HG03175 (cell line): ENCODE data around the gene LHFPL3.
"Not testable (repeated sequence)": the region's sequence is repeated elsewhere in the genome, so short reads cannot be mapped to it uniquely, and the experiment has no call there.

Experiments used
- ATAC-seq: cut with Tn5 transposase; IDR thresholded peaks from one replicate; pipeline ENCODE4 v1.9.1; 2021; ENCODE audit warnings: mild to moderate bottlenecking, moderate library complexity; ENCODE audit not compliant: unreplicated experiment

The LHFPL3 gene

DNA sequence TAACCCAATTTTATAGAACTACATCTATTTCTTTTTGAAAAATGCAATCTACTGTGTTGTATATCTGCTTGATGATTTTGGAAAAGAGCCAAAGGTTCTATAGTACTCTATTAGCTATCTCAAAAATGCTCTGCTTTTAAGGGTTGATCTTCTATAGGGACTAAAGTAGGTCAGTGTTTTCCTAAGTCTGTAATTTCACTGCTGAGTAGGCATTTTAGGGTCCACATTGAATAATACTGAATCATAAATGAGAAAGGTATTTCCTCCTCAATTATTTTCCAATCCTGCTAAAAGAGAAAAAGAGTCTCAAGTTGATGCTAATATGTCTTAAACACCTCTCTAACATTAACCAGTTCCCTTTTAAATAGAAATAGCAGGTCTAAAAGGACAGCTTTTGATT, 244.2 kb downstream of the LHFPL3 start:
- ATAC-seq, result no peak

DNA sequence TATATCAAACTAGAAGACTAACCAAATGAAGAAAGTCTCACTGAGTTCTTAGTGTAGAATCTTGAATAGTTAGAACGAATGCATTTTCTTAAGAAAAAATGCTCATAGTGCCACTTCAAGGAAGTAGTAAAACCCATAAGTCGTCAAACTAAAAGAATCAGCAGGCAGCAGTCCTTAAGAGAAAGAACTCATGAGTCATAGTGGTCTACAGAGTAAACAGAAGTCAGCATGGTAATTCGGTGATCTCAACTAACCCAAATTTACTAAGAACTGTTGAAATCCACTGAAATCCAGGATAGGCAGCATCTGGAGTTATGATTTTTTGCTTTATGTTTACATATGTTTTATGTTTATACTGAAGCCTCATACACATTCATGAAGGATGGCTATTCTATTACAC, 256.2 kb downstream of the LHFPL3 start:
- no peak for ATAC-seq

DNA sequence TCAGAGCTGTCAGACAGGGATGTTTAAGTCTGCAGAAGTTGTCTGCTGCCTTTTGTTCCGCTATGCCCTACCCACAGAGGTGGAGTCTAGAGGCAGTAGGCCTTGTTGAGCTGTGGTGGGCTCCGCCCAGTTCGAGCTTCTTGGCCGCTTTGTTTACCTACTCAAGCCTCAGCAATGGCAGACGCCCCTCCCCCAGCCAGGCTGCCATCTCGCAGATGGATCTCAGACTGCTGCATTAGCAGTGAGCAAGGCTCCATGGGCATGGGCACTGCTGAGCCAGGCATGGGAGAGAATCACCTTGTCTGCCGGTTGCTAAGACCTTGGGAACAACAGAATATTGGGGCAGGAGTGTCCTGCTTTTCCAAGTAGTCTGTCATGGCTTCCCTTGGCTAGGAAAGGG, 267.2 kb downstream of the LHFPL3 start:
- ATAC-seq, result not testable (repeated sequence)

DNA sequence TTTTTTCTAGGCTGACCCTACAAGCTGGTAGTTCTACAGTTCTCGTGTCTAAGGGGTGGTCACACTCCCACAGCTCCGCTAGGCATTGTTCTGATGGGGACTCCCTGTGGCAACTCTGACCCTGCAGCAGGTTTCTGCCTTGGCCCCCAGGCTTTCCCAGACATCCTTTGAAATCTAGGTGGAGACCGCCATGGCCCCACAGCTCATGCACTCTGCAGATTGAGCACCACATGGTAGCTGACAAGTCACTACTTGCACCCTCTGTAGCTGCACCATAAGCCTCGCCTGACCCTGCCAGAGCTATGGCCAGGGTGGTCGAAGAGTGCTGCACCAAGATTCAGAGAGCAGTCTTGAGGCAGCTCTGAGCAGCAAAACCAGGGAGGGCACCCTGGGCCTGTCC, 275.6 kb downstream of the LHFPL3 start:
- no peak for ATAC-seq

DNA sequence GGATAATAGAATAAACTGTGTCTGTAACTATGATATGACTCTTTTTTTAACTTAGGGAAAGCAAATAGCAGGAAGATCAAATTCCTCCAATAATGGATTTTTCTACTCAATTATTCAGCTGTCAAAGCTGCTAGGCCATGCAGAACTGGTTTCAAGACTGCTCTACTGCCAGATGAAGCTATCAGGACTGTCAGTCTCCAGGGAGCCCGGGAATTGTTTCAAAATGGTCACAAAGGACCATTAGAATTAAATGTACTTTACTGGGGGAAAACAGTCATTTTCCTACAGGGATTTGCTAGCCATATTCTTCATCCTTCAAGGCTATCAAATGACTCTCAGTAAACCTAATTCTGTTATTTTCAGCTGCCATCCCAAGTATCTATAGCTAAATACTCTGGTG, 276.3 kb downstream of the LHFPL3 start:
- ATAC-seq, result no peak

DNA sequence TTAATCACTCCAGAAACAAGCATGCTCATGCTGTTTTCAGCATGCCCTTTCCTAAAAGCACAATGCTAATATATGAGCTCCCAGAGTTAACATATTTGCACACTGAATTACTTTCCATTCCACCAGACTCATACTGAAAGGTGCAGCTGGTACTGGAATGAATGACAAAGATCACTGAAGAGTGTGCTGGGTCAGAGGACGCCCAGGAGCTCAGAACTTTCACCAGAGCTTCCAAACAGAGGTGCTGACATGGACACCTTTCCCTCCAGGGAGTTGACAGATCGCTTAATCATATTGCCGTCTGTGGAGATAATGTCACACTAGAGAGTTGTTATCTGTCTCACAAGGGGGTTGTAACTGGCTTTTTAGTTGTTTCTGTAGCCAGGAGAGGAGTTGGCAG, 292.9 kb downstream of the LHFPL3 start:
- no peak for ATAC-seq

DNA sequence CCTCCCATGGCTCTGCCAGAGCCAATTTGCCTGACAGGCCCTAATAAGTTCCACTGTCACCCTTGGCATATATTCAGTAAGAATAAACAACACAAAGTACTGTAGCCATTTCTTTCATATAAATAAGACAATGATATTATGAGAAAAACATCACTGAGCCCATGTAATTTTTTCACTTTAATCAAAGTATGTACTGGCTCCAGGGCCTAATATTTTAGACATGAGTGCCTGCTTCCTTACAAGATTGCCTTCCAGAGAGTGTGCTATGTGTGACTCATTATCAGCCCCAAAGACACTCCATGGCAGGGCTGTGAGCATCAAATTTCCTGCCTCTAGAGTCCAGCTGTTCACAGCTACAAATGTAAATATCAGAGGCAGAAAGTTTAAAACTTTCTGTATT, 297.6 kb downstream of the LHFPL3 start:
- no peak for ATAC-seq

DNA sequence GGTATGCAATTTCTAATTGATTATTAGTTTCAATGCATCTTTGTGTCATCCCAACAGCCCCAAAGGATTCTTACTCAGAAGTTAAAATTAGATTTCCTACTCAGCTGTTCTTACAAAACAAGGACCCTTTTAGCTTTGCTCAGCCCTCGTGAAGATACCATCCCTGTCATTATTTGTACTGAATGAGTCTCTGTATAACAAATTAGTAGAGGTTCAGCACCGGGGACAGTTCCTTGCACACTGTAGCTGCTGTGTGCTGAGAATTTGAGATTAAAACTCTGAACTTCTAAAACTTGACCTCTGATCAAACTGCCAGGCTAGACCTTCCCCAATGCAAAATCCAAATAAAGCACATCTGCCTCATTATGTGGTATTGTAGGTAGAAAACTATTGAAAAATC, 299.1 kb downstream of the LHFPL3 start:
- no peak for ATAC-seq

DNA sequence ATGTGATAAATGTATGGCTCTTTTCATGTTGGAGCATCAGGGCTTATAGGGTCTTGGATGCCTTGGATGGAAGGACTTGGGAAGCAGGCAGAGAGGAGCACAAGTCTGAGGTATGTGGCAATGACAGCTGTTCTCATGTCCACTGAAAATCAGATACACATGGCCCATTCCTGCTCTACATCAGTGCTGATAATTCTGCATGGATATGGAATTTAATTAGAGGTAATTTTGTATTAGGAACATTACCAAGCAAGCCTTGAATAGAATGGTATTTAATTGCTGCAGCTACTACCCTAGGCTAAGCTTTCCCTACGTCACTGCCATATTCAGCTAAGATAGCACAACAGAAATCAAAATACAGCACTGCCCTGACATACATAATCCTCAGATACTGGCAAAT, 299.6 kb downstream of the LHFPL3 start:
- no peak for ATAC-seq

DNA sequence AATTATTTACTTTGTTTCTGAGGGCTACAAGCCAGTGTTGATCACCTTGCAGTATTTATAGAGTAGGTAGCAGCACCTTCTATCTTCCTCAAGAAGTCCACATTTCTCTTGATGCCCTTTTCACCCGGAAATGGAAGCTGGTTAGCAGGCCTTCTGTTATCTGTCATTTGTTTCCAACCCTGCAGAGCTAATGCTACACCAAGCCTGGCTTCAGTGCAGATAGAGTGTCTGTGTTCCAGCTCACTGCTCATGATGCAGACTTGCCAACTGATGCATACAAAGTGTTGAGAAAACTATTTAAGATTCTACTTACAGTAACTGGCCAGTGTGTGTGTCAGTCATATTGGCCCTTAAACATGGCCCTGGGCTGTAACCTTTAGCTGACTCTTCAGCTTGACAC, 301.0 kb downstream of the LHFPL3 start:
- no peak for ATAC-seq

DNA sequence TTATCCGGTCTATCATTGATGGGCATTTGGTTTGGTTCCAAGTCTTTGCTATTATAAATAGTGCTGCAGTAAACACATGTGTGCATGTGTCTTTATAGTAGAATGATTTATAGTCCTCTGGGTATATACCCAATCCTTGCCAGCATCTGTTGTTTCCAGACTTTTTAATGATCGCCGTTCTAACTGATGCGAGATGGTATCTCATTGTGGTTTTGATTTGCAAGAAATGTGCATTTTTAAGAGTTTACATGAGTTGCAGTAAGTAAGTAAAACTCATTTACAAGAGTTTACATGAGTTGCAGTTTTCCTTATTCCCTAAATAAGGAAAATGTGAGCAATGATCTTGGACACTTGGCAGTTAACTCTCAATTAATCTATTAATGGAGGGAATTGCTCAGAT, 312.1 kb downstream of the LHFPL3 start:
- ATAC-seq, result no peak

DNA sequence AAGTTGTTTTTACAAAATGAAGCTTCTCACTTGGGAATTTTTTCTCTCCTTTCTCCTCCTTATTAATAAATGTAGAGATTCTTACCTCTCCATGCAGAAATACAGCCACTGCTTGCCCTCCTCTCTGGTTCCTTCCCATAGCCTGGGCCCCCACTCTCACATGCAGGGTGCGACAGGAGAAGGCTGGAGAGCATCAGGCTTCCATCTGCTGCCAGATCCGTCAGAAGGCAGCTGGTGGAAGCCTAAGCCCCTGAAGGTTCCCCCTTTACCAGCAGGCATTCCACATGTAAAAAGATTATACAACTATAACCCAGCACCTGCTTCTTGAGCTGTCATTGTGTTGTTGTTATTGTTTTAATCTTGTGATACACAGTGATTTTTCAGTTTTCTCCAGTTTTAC, 314.2 kb downstream of the LHFPL3 start:
- no peak for ATAC-seq

DNA sequence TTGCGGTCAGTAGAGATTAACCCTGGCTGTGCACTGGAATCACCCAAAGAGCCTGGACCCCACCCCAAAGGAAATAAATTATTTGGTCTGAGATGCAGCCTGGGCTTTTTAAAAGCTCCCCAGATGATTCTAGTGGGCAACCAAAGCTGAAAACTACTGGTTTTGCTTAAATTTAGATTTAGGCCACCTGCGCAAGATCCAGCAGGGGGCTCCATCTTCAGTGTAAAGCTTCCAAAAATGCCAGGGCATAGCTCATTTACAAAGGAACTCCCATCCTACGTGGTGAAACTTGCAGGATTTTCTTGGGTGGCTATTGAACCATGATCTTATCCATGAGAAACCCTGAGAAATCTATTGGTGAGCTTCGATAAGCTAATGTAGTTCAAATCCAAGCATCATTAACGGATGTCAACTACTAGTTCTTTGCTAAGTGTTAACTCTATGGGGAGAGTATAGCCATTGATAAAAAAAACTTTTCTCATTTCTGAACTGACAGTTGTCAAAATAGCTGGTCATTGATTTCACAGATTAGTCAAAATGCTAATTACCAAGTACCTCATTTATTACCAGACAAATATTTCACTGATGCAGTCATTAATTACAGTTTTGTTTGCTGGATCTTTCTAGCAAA, 315.3 kb downstream of the LHFPL3 start:
- ATAC-seq, result no peak

DNA sequence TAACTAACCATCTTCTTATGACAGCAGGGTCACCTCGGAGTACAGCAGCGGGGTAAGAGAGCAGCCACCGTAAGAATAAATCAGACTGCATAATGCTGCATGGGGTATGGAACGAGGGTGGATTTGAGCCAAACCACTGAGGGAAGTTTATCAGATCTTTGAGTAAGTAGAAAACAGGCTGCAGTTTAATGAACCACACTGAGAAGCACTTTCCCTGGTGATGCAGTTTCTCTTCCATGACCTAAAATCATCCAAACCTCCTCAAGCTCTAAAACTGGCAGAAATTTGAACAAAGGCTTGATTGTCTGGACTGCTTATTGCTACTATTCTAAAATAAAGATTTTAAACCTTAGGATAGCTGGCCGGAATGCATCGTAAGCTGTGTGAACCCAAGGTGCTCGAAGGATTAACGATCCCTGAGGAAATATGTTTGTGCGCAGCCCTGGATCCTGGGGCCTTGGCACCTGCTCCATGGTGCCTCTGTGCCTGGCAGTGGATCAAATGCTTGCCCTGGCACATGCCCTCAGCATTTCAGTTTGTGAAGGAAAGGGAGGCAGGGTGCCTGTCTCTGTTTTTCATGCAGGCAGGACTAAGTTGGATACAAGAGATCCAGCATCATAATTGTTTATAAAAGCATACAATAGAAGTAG, 322.7 kb downstream of the LHFPL3 start:
- ATAC-seq, result no peak

DNA sequence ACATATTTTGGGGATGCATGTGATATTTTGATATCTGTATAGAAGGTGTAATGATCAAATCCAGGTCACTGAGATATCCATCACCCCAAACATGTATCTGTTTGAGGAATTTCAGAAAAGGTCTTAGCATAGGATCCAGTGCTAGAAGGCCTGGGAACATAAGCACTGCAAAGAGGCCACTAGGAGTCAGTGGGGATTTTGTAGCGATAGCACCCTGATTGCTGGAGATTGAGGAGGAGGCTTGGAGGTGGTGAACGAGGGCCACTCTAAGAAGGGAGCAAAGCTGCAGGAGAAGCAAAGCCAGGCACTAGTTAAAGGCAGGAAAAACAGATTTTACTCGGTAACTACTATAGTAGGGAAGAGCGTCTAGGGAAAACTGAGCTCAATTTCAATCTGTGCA, 324.0 kb downstream of the LHFPL3 start:
- no peak for ATAC-seq

DNA sequence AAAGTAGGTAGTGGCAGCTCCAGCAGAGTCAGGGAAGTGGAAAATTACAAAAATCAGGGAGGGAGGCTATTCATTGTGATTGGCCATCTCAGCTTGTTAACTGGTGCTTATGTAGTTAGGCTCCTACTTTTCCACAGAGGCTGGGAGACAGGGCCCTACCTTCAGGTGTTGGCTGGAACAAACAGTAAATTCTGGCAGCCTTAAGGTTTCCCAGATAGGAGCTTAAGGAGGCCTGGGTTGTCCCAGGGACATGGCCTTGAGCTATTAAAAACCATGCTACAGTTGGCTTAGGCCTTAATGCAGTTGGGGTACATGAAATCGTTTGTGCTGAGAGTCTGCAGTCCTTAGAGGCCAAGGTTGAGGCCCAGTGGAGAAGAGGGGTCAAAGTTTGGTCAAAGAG, 324.5 kb downstream of the LHFPL3 start:
- ATAC-seq, result no peak

DNA sequence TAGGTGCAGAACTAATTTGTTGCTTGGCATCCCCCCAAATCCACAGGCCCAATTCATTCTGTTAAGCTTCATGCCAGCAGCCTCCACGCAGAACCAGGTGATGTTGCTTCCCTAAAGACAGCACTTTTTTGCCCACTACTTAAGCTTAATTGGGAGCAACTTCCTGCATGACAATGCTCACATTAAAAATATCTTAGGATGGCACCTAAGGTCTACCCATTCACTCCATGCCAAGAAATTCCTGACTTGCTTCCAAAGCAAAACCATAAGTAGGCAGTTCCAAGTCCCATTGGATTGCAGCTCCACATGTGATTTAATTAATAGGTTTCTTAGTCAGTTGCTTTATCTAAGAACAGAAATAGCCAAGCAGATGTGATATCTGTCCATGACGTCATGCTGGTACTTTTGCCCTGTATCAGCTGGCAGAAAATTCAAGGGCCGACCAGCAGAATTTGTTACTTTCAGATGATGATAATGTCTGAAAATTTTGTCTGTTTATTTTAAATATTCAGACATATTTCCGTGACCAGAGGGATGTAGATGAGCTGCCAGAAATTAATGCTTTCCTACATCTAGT, 325.5 kb downstream of the LHFPL3 start:
- ATAC-seq, result no peak

DNA sequence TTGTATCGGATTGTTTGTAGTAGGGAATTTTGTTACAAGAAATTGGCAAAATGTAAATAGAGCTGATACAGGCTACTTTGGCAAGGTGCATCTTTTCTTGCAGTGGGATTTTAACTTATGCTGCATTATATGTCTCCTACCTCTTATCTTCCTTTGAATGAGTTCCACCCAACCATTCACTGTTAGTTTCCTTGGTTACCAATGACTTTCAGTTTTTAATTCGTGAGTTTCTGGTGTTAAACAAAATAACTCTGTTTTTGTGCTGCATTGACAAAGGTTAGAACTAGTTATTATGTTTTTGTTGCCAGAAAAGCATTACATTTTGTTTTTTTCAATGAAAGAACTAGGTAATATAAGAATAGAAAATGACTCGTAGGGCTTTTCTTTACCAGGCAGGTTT, 327.2 kb downstream of the LHFPL3 start:
- ATAC-seq, result no peak

DNA sequence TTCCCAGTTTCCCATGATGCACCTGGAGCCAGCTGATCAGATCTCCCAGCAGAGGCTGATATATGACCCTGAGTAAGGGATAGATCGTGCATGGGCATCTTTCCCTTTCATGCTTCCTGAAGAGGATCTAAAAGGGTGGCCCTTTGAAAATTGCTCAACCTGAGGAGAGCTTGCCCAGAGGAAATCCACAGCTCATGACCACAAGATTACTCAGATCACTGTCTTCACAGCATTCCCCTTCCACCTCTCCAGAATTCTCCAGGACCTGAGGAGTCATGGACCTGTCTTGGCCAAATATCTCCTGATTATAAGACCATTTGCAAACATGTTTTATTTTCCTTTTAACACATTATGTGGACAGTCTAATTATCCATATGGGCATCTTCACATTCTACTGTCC, 328.1 kb downstream of the LHFPL3 start:
- ATAC-seq, result no peak

DNA sequence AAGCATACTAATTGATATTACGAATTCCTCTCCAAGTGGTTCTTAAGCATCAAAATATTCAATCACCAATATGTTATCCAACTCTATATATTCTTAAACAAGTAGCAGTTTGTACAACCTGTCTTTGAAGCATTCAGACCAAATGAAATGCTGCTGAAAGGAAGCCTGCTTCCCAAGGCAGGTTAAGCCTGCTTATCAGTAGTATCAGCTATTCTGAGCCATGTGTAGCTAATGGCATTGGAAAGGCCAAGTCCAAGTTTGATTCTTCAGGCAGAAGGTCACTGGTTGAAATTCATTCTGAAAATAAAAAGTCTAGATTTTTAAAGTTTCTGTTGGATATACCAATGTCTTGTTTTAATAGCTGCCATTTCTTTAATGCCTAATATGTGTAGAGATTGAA, 328.7 kb downstream of the LHFPL3 start:
- ATAC-seq, result no peak

DNA sequence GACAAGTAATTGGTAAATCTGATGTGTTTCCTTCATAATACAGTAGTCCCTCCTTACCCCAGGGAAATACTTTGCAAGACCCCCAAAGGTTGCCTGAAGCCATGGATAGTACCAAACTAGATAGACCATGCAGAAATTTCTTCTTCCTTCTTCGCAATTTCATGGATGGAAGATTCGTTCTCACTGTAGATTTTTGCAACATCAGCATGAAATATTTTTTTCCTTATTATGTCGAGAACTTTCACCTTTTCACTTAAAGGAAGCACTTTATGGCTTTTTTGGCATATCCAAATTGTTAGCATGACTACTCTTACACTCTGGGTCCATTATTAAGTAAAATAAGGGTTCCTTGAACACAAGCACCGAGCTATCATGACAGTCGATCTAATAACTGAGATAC, 333.2 kb downstream of the LHFPL3 start:
- no peak for ATAC-seq

DNA sequence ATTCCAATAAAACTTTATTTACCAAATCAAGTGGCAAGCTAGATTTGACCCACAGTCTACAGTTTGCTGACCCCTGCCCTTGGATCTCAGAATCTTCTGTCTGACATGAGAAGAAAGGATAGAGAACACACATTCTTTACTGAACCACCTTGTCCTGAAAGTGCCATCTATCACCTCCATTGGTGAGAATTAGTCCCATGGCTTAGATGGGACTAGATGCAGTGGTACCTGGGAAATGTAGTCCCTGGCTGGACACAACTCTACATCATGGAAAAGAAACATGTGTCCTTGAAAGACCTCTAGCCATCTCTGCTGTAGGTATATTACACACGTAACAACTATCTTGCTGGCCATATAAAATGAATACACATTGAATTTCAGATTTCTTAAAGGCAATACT, 336.2 kb downstream of the LHFPL3 start:
- ATAC-seq, result no peak

DNA sequence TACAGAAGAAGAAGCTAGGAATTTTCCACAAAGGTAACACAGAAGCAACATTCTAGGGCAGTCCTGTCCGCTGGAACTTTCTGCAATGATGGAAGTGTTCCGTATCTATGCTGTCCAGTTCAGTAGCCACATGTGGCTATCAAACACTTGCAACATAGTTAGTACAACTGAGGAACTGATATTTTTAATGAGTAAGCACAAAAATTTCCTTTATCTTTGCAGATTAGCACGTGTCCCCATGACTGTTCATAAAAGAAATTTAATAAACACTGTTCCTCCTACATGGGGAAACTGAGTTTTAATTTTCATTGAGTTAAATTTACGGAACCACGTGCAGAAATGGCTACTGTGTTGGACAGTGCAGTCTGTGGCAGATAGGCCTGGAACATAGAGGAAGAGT, 349.2 kb downstream of the LHFPL3 start:
- no peak for ATAC-seq
